HepG2 (cell line): Measurements from ENCODE around the gene EXOC6B. TPM values are rescaled to one million over a fixed set of nuclear protein-coding genes. Genes with fewer than 3 reads are reported as not detected.
A peak's percentile ranks its signal among the peaks of the same experiment; 100 is the strongest.

Source experiments
- GATA4 ChIP-seq: sonication (generic); IDR thresholded peaks from 2 replicates; pipeline ENCODE4 v1.6.1; 2016; ENCODE audit warnings: antibody characterized with exemption, low read depth, borderline replicate concordance
- KDM6A ChIP-seq: IDR thresholded peaks from 2 replicates; pipeline ENCODE4 v1.6.1; 2016; ENCODE audit warnings: low read depth
- MATR3 ChIP-seq: sonication (generic); formaldehyde crosslinking; IDR thresholded peaks from 2 replicates; pipeline ENCODE4 v1.4.0; 2020; ENCODE audit warnings: missing genetic modification reagents
- MEF2D ChIP-seq: sonication (generic); formaldehyde crosslinking; IDR thresholded peaks from 2 replicates; pipeline ENCODE4 v1.5.1; 2020; ENCODE audit warnings: mild to moderate bottlenecking, missing genetic modification reagents
- NKX3-1 ChIP-seq: sonication (generic); formaldehyde crosslinking; IDR thresholded peaks from 2 replicates; pipeline ENCODE4 v1.5.0; 2020; ENCODE audit warnings: missing genetic modification reagents
- POGZ ChIP-seq: sonication (generic); formaldehyde crosslinking; IDR thresholded peaks from 2 replicates; pipeline ENCODE4 v1.4.0; 2020; ENCODE audit warnings: mild to moderate bottlenecking, missing genetic modification reagents
- POLR2G ChIP-seq: fragments of 200-400 bp; formaldehyde crosslinking; IDR thresholded peaks from 2 replicates; pipeline ENCODE4 v1.6.1; 2018; ENCODE audit warnings: mild to moderate bottlenecking, low read depth, low read length, moderate library complexity
- PPARG ChIP-seq: conservative IDR thresholded peaks from 2 replicates; pipeline ENCODE4 v1.6.1; 2016; ENCODE audit warnings: missing biosample characterization, missing genetic modification reagents
- SKI ChIP-seq: fragments of 450-650 bp; IDR thresholded peaks from one replicate; pipeline ENCODE4 v1.6.1; 2018; ENCODE audit warnings: mild to moderate bottlenecking; ENCODE audit not compliant: partially characterized antibody
- TEAD2 ChIP-seq: sonication (generic); formaldehyde crosslinking; IDR thresholded peaks from 2 replicates; pipeline ENCODE4 v1.9.0; 2021; ENCODE audit warnings: missing genetic modification reagents
- ZFP41 ChIP-seq: sonication (generic); formaldehyde crosslinking; IDR thresholded peaks from 2 replicates; pipeline ENCODE4 v1.4.0; 2020; ENCODE audit warnings: mild to moderate bottlenecking, missing genetic modification reagents, borderline replicate concordance
- ZFYVE20 ChIP-seq: sonication (generic); formaldehyde crosslinking; IDR thresholded peaks from 2 replicates; pipeline ENCODE4 v1.8.0; 2023; ENCODE audit warnings: low read depth, mild to moderate bottlenecking, moderate library complexity, missing genetic modification reagents, borderline replicate concordance
- ZNF367 ChIP-seq: sonication (generic); formaldehyde crosslinking; IDR thresholded peaks from 2 replicates; pipeline ENCODE4 v1.4.0; 2020; ENCODE audit warnings: missing genetic modification reagents, borderline replicate concordance
- ZNF446 ChIP-seq: sonication (generic); formaldehyde crosslinking; IDR thresholded peaks from 2 replicates; pipeline ENCODE4 v1.5.0; 2020; ENCODE audit warnings: mild to moderate bottlenecking, missing genetic modification reagents
- ZNF501 ChIP-seq: sonication (generic); formaldehyde crosslinking; IDR thresholded peaks from 2 replicates; pipeline ENCODE4 v1.5.1; 2020; ENCODE audit warnings: mild to moderate bottlenecking, moderate library complexity, missing genetic modification reagents
- ZNF510 ChIP-seq: sonication (generic); formaldehyde crosslinking; IDR thresholded peaks from 2 replicates; pipeline ENCODE4 v1.4.0; 2020; ENCODE audit warnings: low read depth, mild to moderate bottlenecking, missing genetic modification reagents
- ZNF530 ChIP-seq: sonication (generic); formaldehyde crosslinking; IDR thresholded peaks from 2 replicates; pipeline ENCODE4 v1.5.0; 2020; ENCODE audit warnings: low read depth, mild to moderate bottlenecking, missing genetic modification reagents
- ZNF557 ChIP-seq: sonication (generic); formaldehyde crosslinking; IDR thresholded peaks from 2 replicates; pipeline ENCODE4 v1.4.0; 2020; ENCODE audit warnings: missing genetic modification reagents
- ZNF562 ChIP-seq: sonication (generic); formaldehyde crosslinking; IDR thresholded peaks from 2 replicates; pipeline ENCODE4 v1.8.0; 2022; ENCODE audit warnings: missing genetic modification reagents, borderline replicate concordance
- ZNF737 ChIP-seq: sonication (generic); formaldehyde crosslinking; IDR thresholded peaks from 2 replicates; pipeline ENCODE4 v1.5.0; 2020; ENCODE audit warnings: missing genetic modification reagents, mild to moderate bottlenecking, borderline replicate concordance
- ZNF773 ChIP-seq: sonication (generic); formaldehyde crosslinking; IDR thresholded peaks from 2 replicates; pipeline ENCODE4 v1.4.0; 2020; ENCODE audit warnings: missing genetic modification reagents, borderline replicate concordance
- ZNF816 ChIP-seq: sonication (generic); formaldehyde crosslinking; IDR thresholded peaks from 2 replicates; pipeline ENCODE4 v1.8.0; 2022; ENCODE audit warnings: missing genetic modification reagents, mild to moderate bottlenecking, borderline replicate concordance
- polyA plus RNA-seq, 8 experiments: library from polyadenylated mRNA; depleted of rRNA in 3 of 8; stranded (reverse) in 7 of 8; unstranded in 1 of 8; fragments of >200 nt; fragmentation: Illumina TruSeq in 4 of 8; extraction: Trizol in 4 of 8; gene quantifications; 2 replicates each; pipeline versions ENCODE4 v1.2.1 to v1.2.3, GENCODE V29; 2011 to 2016; ENCODE audit warnings: low read depth in 4 of 8, missing spikeins in 1 of 8, mixed read lengths in 1 of 8; ENCODE audit not compliant: insufficient read depth in 1 of 8
- total RNA-seq, 5 experiments: library from RNA; depleted of rRNA; stranded (reverse); fragments of >200 nt; fragmentation: Illumina TruSeq; extraction: Trizol; gene quantifications; 2 replicates each; pipeline ENCODE4 v1.2.3, GENCODE V29; 2016; ENCODE audit warnings: low read depth in 1 of 5
- TF ChIP-seq, protein P1 (sequence below): sonication (generic); formaldehyde crosslinking; IDR thresholded peaks from 2 replicates; pipeline ENCODE4 v1.4.0; 2020; ENCODE audit warnings: missing genetic modification reagents
- TF ChIP-seq, protein P2 (sequence below): sonication (generic); formaldehyde crosslinking; IDR thresholded peaks from 2 replicates; pipeline ENCODE4 v1.4.0; 2020; ENCODE audit warnings: mild to moderate bottlenecking, missing genetic modification reagents

EXOC6B gene
- total and polyA plus RNA-seq, 2 of the 13 experiments (the other 11 are each of a cell fraction or from before 2014, with no cell fraction given) = 9.1 to 15.9 TPM

DNA sequence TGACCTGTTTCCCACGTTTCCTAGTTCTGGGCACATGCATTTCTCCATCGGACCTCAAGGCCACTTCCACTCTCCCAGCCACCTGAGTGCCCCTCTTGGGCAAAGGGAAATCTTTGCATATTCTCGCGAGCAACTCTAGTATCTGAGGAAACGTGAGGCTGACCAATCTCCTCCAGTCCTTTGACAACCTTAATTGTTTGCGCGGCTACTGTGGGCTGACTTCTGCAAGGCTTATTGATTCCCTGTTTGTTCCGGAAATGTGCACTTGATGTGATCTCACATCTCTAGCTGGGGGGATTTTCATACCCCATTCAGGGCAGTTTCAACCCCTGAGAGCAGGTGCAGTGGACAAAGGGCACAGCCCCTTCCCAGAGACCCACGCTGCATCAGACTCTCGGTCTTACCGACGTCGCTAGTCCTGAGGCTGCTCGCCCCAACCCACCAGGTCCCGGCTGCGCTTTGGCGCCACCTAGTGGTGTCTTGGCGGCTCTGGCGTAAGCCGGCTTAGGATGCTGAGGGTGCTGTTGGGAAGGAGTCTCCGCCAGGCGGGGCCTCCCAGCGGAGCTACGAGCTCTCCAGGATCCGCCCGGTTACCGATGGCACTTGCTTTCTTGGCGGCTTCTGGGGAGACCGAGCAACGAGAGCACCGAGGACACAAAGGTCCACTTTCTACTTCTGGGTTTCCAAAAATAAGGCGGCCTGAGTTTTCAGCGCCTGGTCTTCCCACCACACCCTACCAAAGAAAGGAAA lies 36.6 kb upstream of the EXOC6B start (continued):
- TF ChIP-seq POGZ (peak; percentile 88), ZNF510 (peak; percentile 85), ZNF557 (CRISPR knock-in tag) (no peak), ZNF562 (CRISPR knock-in tag) (no peak), ZNF737 (CRISPR knock-in tag) (no peak), MEF2D (CRISPR knock-in tag) (no peak), PPARG (CRISPR knock-in tag) (peak; percentile 52; the same call in 1 of the 2 replicates), ZNF816 (no peak), SKI (no peak), ZFYVE20 (CRISPR knock-in tag) (no peak), KDM6A (CRISPR knock-in tag) (no peak), ZNF773 (CRISPR knock-in tag) (no peak), TEAD2 (no peak), ZNF530 (CRISPR knock-in tag) (no peak), GATA4 (no peak), MATR3 (CRISPR knock-in tag) (no peak), ZNF367 (CRISPR knock-in tag) (no peak), NKX3-1 (CRISPR knock-in tag) (no peak), ZNF501 (CRISPR knock-in tag) (peak; percentile 84; the same call in 1 of the 2 replicates), POLR2G (no peak), ZFP41 (CRISPR knock-in tag) (no peak), ZNF446 (CRISPR knock-in tag) (no peak)
- TF ChIP-seq, protein P1, sequence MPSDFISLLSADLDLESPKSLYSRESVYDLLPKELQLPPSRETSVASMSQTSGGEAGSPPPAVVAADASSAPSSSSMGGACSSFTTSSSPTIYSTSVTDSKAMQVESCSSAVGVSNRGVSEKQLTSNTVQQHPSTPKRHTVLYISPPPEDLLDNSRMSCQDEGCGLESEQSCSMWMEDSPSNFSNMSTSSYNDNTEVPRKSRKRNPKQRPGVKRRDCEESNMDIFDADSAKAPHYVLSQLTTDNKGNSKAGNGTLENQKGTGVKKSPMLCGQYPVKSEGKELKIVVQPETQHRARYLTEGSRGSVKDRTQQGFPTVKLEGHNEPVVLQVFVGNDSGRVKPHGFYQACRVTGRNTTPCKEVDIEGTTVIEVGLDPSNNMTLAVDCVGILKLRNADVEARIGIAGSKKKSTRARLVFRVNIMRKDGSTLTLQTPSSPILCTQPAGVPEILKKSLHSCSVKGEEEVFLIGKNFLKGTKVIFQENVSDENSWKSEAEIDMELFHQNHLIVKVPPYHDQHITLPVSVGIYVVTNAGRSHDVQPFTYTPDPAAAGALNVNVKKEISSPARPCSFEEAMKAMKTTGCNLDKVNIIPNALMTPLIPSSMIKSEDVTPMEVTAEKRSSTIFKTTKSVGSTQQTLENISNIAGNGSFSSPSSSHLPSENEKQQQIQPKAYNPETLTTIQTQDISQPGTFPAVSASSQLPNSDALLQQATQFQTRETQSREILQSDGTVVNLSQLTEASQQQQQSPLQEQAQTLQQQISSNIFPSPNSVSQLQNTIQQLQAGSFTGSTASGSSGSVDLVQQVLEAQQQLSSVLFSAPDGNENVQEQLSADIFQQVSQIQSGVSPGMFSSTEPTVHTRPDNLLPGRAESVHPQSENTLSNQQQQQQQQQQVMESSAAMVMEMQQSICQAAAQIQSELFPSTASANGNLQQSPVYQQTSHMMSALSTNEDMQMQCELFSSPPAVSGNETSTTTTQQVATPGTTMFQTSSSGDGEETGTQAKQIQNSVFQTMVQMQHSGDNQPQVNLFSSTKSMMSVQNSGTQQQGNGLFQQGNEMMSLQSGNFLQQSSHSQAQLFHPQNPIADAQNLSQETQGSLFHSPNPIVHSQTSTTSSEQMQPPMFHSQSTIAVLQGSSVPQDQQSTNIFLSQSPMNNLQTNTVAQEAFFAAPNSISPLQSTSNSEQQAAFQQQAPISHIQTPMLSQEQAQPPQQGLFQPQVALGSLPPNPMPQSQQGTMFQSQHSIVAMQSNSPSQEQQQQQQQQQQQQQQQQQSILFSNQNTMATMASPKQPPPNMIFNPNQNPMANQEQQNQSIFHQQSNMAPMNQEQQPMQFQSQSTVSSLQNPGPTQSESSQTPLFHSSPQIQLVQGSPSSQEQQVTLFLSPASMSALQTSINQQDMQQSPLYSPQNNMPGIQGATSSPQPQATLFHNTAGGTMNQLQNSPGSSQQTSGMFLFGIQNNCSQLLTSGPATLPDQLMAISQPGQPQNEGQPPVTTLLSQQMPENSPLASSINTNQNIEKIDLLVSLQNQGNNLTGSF (CRISPR knock-in tag) = no peak
- TF ChIP-seq, protein P2, sequence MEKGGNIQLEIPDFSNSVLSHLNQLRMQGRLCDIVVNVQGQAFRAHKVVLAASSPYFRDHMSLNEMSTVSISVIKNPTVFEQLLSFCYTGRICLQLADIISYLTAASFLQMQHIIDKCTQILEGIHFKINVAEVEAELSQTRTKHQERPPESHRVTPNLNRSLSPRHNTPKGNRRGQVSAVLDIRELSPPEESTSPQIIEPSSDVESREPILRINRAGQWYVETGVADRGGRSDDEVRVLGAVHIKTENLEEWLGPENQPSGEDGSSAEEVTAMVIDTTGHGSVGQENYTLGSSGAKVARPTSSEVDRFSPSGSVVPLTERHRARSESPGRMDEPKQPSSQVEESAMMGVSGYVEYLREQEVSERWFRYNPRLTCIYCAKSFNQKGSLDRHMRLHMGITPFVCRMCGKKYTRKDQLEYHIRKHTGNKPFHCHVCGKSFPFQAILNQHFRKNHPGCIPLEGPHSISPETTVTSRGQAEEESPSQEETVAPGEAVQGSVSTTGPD (CRISPR knock-in tag) = no peak
